Suprapubic skin (tissue), 3 donors: ENCODE results near the gene PSMA7.

Experiments
- CTCF ChIP-seq, 2 donors: fragments of 200-600 bp in 1 of 2; fragments of 450-650 bp in 1 of 2; sonication (generic) in 1 of 2; IDR thresholded peaks; one replicate each; pipeline ENCODE4 v1.5.1; 2016 to 2019; ENCODE audit warnings: antibody characterized with exemption in 2 of 2, mild to moderate bottlenecking in 1 of 2, moderate library complexity in 1 of 2
- POLR2AphosphoS5 ChIP-seq, 3 donors: sonication (generic); formaldehyde crosslinking; IDR thresholded peaks; one replicate each; pipeline ENCODE4 v1.6.1; 2017; ENCODE audit warnings: antibody characterized with exemption in 3 of 3

DNA sequence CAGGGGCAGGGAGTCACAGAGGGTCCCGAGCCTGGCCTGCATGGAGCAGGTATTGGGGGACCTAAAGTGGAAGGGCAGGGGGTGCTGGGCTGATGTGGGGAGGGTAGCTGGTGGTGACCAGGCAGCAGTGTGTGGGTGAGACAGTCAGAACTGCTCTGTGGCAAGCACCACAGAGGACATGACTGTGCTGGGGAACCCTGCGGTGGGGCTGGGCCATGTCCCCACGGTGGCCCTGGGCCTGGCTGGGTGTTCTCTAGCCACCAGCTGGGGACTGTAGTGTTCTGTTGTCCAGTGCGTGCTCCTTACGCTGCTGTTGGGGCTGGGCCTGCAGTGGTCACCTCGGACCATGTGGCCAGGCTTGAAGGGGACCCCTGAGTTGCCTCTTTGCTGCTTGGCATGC, 3.9 kb upstream of the PSMA7 start:
- TF ChIP-seq CTCF (IDR thresholded peaks at IDR 0.05) (no peak), POLR2AphosphoS5 (IDR thresholded peaks at IDR 0.05) (no peak)
